Epidermal melanocyte (primary cell): ENCODE measurements around the gene SYTL5.

Source experiments
- DNase-seq: peaks from one replicate; pipeline ENCODE4 v3.0.0; 2011; ENCODE audit warnings: low spot score; ENCODE audit not compliant: insufficient read length

SYTL5 gene

GRCh38 chrX:38087594-38087993, 81.2 kb downstream of the SYTL5 start:
- no peak for DNase-seq

- DNase-seq = no peak
Observed at GRCh38 chrX:38089173-38089982, 83.0 kb downstream of the SYTL5 start.

GRCh38 chrX:38095971-38096529, 89.7 kb downstream of the SYTL5 start:
- no peak for DNase-seq

- DNase-seq = no peak
Observed at GRCh38 chrX:38099688-38100087, 93.3 kb downstream of the SYTL5 start.

GRCh38 chrX:38102240-38102639, 95.9 kb downstream of the SYTL5 start:
- no peak for DNase-seq

- no peak for DNase-seq
Observed at GRCh38 chrX:38102875-38103274, 96.5 kb downstream of the SYTL5 start.

GRCh38 chrX:38103857-38104812, 97.8 kb downstream of the SYTL5 start:
- DNase-seq = no peak

- no peak for DNase-seq
Observed at GRCh38 chrX:38105216-38105725, 98.9 kb downstream of the SYTL5 start.

- no peak for DNase-seq
Observed at GRCh38 chrX:38106991-38107655, 100.8 kb downstream of the SYTL5 start.

- DNase-seq = no peak
Observed at GRCh38 chrX:38108364-38108763, 102.0 kb downstream of the SYTL5 start.

- DNase-seq = no peak
Observed at GRCh38 chrX:38109042-38109898, 102.9 kb downstream of the SYTL5 start.

GRCh38 chrX:38110231-38110630, 103.9 kb downstream of the SYTL5 start:
- DNase-seq = no peak

GRCh38 chrX:38111196-38111595, 104.8 kb downstream of the SYTL5 start:
- no peak for DNase-seq

- no peak for DNase-seq
Observed at GRCh38 chrX:38112566-38112965, 106.2 kb downstream of the SYTL5 start.

- DNase-seq = no peak
Observed at GRCh38 chrX:38116706-38117105, 110.4 kb downstream of the SYTL5 start.

GRCh38 chrX:38117485-38117884, 111.1 kb downstream of the SYTL5 start:
- DNase-seq = no peak

- no peak for DNase-seq
Observed at GRCh38 chrX:38124000-38124399, 117.6 kb downstream of the SYTL5 start.

GRCh38 chrX:38126179-38126578, 119.8 kb downstream of the SYTL5 start:
- no peak for DNase-seq

GRCh38 chrX:38127961-38128360, 121.6 kb downstream of the SYTL5 start:
- DNase-seq = no peak

GRCh38 chrX:38129366-38129765, 123.0 kb downstream of the SYTL5 start:
- DNase-seq = no peak
